NCI-H2081 treated with DMSO at 0.1 percent for 48 hours (cell line): ENCODE data around the gene LIPI.
"Not testable (repeated sequence)": the region's sequence is repeated elsewhere in the genome, so short reads cannot be mapped to it uniquely, and the experiment has no call there.

Experiments
- DNase-seq: peaks from one replicate; lab custom pipeline; 2025; lab: John Stamatoyannopoulos, UW

Gene LIPI

GRCh38 chr21:14116080-14116481 lies 94.7 kb downstream of the LIPI start:
- DNase-seq = no peak

GRCh38 chr21:14115646-14116045 lies 95.1 kb downstream of the LIPI start:
- no peak for DNase-seq

- DNase-seq = no peak
These were observed 96.5 kb downstream of the LIPI start for GRCh38 chr21:14114251-14114650.

- not testable (repeated sequence) for DNase-seq
These were observed 106.2 kb downstream of the LIPI start for GRCh38 chr21:14104564-14104963.

DNA sequence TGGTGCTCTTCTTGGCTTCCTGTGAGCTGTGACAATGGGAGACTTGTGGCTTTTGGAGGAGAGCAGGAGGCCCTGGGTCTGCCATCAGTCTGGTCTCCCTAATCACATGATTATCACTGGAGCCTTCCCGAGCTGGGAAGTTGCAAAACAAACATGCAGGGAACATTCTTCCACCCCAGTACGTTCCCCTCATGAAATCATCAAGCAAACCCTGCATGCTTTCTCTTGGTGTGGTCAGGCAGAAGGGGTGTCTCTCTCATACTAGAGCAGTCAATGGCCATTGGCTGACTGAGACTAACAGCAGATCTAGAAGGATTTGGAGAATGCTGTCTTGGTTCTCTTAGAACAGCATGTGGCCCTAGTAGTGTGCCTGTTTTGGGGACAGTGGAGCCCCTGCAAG lies 111.2 kb downstream of the LIPI start:
- no peak for DNase-seq

GRCh38 chr21:14097881-14098499 lies 112.8 kb downstream of the LIPI start:
- no peak for DNase-seq

DNA sequence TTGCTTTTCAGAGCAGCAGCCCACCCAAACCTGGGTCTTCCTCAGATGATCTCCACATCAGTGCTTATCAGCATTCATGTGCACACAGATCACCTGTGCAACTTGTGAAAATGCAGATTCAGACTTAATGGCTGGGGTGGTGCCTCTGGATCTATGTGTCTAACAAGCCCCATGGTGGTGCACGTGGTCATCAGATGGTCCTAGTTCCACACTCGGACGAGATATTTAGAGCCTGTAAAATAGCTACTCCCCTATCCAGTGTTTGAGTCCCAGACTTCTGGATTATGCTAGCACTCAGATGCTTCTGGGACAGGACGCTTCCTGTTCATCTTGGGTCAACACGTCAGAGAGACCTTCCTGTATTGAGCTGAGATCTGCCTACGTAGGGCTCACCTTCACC lies 114.2 kb downstream of the LIPI start:
- DNase-seq = no peak

DNA sequence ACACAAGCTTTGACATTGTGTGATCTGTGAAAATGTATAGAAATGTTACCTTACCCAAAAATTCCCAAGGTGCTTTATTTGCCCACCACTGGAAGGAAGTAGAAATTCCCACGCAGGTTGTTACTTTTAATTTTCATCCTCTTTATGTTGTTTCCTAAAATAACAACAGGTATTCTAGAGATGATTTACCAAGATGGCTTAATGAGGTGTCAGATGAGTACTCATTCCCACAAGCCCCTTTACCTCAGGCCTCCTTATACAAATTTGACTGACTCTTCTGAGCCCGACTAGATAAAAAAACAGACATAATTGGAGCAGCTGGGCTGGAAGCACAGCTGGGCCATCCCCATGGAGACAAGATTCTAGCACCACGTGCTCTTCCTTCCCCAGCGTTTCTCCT lies 114.6 kb downstream of the LIPI start:
- no peak for DNase-seq

DNA sequence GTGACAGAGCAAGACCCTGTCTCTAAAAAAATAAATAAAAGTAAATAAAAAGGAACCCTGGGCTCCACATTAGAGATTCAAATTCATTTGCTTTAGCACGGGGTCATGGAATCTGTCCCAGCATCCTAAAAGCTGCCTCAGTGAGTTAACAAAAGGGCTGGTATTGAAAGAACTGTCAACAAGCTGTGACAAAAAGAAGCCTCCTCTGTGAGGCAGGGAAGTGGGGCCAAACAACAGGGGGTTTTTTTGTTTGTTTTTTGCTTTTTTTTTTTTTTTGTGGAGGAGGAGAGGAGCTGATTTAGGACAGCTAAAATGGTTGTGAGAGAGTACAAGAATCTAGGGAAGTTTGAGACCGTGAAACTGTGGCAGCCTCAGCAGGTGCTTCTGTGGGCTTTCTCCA lies 115.7 kb downstream of the LIPI start:
- DNase-seq = no peak

GRCh38 chr21:14092834-14093560 lies 117.8 kb downstream of the LIPI start:
- no peak for DNase-seq

DNA sequence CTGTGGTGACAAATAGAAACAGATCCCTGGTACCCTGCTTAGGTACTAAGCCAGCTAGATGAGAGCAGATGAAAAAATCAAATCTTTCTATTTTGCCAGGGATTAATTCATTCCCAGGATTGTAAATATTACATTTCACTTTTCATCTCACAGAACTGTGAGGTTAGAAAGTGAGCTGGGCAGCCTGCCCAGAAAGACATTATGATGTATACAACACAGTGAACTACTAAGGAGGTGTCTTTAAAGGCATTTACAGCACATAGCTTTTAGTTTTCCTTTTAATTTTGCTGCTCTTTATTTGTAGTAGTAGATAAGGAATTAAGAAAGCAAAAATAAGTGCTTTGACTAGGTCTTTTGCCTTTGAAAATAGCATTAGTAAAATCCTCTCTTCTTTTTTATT lies 120.6 kb downstream of the LIPI start:
- not testable (repeated sequence) for DNase-seq

GRCh38 chr21:14088391-14088790 lies 122.4 kb downstream of the LIPI start:
- no peak for DNase-seq

DNA sequence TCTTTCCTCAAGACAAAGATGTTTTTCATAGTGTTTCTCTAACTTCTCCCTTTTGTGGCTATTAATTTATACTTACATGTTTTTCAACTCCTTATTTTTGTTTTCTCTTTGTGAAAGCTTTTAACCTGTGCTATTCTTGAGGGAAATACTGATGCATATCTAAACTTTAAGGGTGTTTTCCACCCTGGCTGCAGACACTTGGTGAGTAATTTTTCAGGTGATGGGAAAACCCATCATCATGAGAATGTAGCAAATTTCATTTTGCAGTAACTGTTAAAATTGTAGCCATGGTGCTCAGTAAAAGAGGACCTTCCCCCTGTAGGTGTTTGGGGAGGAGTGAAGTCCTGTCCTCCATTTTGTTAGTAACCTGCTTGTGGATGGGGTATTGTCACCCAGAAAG lies 124.2 kb downstream of the LIPI start:
- DNase-seq = no peak

DNA sequence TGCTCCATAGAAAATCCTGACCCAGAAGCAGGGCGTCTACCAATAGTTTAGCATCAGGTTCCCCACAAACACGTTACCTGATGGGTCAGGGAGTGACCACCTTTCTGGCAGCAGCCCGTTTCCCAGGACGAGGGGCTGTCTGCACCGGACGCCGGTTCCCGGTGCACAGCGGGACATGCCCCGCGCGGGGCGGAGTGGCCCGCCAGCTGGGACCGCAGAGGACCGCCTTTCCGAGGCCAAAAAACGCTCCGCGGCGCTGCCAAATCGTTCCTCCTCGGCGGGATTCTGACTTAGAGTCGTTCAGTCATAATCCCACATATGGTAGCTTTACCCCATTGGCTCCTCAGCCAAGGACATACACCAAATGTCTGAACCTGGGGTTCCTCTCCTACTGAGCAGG lies 126.1 kb downstream of the LIPI start:
- no peak for DNase-seq

- DNase-seq = no peak
These were observed 126.7 kb downstream of the LIPI start for GRCh38 chr21:14084068-14084501.

GRCh38 chr21:14080764-14081096 lies 130.0 kb downstream of the LIPI start:
- DNase-seq = no peak

DNA sequence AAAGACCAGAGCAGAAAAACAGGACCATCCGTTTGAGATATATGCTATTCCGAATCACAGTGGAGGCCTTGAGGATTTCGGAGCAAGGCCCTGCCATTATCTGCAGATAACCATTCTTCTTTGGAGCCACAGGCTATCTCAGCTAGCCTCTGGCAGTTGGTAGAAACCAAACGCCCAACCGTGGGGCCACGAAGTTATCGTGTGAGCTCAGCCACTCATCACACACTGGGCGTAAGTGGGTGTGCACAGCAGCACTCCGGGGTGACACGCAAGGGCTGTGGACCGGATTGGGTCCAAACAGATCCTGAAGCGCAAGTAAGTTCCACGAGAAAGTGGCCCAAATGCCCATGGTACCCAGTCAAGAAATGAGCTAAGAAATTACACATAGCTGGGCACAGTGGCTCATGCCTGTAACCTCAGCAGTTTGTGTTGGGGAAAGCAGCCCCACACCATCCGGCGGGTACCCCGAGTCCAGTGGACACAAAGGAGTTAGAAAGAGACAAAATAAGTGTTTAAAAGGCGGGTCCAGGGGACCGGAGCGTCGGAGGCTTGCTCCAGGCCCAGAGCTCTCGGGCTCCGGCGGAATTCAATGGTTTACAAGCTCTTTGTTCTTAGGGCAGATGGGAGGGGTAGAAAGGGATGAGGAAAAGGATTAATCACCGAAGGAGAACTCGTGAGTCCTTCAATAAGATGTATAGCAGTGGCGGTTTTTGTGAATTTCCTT lies 130.6 kb downstream of the LIPI start:
- no peak for DNase-seq

- no peak for DNase-seq
These were observed 131.9 kb downstream of the LIPI start for GRCh38 chr21:14078746-14079375.

GRCh38 chr21:14076143-14076806 lies 134.5 kb downstream of the LIPI start:
- DNase-seq = no peak

- no peak for DNase-seq
These were observed 135.2 kb downstream of the LIPI start for GRCh38 chr21:14075346-14076142.

DNA sequence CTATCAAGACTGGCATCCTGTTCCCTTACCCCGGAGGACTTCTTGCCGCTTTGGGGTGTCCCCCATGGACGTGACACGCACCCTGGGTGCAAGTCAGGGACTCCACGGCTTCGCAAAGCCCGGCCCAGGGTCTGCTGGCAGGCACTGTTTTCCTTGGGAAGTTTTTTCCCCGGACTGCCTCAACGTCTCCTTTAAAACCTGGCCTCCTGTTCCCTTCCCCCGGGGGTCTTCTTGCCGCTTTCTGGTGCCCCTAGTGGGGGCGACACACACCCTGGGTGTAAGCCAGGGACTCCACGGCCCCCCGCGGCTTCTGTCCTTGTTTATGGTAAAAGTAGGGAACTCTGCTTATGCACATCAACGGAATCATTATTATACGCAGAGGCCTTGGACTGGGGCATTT lies 136.6 kb downstream of the LIPI start:
- no peak for DNase-seq
